WTC11 (cell line): ENCODE measurements around the gene SMARCE1.

Experiments used
- GRHL2 ChIP-seq: fragments of 250-450 bp; sonication (Bioruptor Pico); IDR thresholded peaks from 2 replicates; pipeline ENCODE4 v1.8.0; 2022; ENCODE audit warnings: mild to moderate bottlenecking, moderate library complexity; ENCODE audit not compliant: insufficient replicate concordance, severe bottlenecking
- JUN ChIP-seq: sonication (generic); formaldehyde crosslinking; IDR thresholded peaks from 2 replicates; pipeline ENCODE4 v1.8.0; 2023; ENCODE audit warnings: mild to moderate bottlenecking, missing genetic modification reagents
- NFYB ChIP-seq: sonication (generic); formaldehyde crosslinking; conservative IDR thresholded peaks from 2 replicates; pipeline ENCODE4 v1.8.0; 2022; ENCODE audit warnings: low read depth, missing genetic modification reagents
- NR1H2 ChIP-seq: sonication (generic); formaldehyde crosslinking; IDR thresholded peaks from 2 replicates; pipeline ENCODE4 v1.9.0; 2021; ENCODE audit warnings: mild to moderate bottlenecking, moderate library complexity, missing genetic modification reagents
- TCF7 ChIP-seq: sonication (generic); formaldehyde crosslinking; IDR thresholded peaks from 2 replicates; pipeline ENCODE4 v1.8.0; 2022; ENCODE audit warnings: mild to moderate bottlenecking, low read depth, missing genetic modification reagents, moderate library complexity
- TF ChIP-seq, protein P1 (sequence below): sonication (generic); formaldehyde crosslinking; IDR thresholded peaks from 2 replicates; pipeline ENCODE4 v1.8.0; 2022; ENCODE audit warnings: mild to moderate bottlenecking, missing genetic modification reagents
- TF ChIP-seq, protein P2 (sequence below): sonication (generic); formaldehyde crosslinking; IDR thresholded peaks from 2 replicates; pipeline ENCODE4 v1.8.0; 2023; ENCODE audit warnings: missing genetic modification reagents
- TF ChIP-seq, protein P3 (sequence below): fragments of 200-600 bp; IDR thresholded peaks from 2 replicates; pipeline ENCODE4 v1.8.0; 2022; ENCODE audit warnings: antibody characterized with exemption
- TF ChIP-seq, protein P4 (sequence below): sonication (generic); formaldehyde crosslinking; IDR thresholded peaks from 2 replicates; pipeline ENCODE4 v1.8.0; 2022; ENCODE audit warnings: missing genetic modification reagents
- TF ChIP-seq, protein P5 (sequence below): sonication (generic); formaldehyde crosslinking; IDR thresholded peaks from 2 replicates; pipeline ENCODE4 v1.8.1; 2023; ENCODE audit warnings: mild to moderate bottlenecking, missing genetic modification reagents, borderline replicate concordance

DNA sequence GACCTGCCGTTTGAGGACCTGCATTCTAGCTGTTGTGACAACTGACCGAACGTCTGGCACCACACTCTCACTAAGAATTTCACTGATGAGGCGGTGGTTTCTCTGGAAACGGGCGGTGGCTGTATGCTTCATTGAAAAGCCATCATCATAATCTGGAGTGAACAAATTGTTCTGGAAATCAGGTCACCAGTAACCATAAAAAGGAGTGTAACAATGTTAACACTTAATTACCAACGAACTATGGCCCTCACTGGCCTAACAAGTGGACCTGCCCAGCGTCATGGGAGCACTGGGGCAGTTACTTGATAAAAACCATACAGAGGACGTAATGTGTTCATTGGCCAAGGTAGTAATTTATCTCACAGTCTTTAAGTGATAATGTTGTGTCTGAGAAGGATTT lies 15.4 kb downstream of the SMARCE1 start:
- TF ChIP-seq, protein P1, sequence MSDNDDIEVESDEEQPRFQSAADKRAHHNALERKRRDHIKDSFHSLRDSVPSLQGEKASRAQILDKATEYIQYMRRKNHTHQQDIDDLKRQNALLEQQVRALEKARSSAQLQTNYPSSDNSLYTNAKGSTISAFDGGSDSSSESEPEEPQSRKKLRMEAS (CRISPR knock-in tag) = no peak
- TF ChIP-seq, protein P2, sequence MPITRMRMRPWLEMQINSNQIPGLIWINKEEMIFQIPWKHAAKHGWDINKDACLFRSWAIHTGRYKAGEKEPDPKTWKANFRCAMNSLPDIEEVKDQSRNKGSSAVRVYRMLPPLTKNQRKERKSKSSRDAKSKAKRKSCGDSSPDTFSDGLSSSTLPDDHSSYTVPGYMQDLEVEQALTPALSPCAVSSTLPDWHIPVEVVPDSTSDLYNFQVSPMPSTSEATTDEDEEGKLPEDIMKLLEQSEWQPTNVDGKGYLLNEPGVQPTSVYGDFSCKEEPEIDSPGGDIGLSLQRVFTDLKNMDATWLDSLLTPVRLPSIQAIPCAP (CRISPR knock-in tag) = no peak
- TF ChIP-seq NFYB (CRISPR knock-in tag) = no peak
- TF ChIP-seq TCF7 (CRISPR knock-in tag) = no peak
- TF ChIP-seq GRHL2 (CRISPR knock-in tag) = no peak
- TF ChIP-seq, protein P3, sequence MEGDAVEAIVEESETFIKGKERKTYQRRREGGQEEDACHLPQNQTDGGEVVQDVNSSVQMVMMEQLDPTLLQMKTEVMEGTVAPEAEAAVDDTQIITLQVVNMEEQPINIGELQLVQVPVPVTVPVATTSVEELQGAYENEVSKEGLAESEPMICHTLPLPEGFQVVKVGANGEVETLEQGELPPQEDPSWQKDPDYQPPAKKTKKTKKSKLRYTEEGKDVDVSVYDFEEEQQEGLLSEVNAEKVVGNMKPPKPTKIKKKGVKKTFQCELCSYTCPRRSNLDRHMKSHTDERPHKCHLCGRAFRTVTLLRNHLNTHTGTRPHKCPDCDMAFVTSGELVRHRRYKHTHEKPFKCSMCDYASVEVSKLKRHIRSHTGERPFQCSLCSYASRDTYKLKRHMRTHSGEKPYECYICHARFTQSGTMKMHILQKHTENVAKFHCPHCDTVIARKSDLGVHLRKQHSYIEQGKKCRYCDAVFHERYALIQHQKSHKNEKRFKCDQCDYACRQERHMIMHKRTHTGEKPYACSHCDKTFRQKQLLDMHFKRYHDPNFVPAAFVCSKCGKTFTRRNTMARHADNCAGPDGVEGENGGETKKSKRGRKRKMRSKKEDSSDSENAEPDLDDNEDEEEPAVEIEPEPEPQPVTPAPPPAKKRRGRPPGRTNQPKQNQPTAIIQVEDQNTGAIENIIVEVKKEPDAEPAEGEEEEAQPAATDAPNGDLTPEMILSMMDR = no peak
- TF ChIP-seq, protein P4, sequence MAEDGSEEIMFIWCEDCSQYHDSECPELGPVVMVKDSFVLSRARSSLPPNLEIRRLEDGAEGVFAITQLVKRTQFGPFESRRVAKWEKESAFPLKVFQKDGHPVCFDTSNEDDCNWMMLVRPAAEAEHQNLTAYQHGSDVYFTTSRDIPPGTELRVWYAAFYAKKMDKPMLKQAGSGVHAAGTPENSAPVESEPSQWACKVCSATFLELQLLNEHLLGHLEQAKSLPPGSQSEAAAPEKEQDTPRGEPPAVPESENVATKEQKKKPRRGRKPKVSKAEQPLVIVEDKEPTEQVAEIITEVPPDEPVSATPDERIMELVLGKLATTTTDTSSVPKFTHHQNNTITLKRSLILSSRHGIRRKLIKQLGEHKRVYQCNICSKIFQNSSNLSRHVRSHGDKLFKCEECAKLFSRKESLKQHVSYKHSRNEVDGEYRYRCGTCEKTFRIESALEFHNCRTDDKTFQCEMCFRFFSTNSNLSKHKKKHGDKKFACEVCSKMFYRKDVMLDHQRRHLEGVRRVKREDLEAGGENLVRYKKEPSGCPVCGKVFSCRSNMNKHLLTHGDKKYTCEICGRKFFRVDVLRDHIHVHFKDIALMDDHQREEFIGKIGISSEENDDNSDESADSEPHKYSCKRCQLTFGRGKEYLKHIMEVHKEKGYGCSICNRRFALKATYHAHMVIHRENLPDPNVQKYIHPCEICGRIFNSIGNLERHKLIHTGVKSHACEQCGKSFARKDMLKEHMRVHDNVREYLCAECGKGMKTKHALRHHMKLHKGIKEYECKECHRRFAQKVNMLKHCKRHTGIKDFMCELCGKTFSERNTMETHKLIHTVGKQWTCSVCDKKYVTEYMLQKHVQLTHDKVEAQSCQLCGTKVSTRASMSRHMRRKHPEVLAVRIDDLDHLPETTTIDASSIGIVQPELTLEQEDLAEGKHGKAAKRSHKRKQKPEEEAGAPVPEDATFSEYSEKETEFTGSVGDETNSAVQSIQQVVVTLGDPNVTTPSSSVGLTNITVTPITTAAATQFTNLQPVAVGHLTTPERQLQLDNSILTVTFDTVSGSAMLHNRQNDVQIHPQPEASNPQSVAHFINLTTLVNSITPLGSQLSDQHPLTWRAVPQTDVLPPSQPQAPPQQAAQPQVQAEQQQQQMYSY (CRISPR knock-in tag) = no peak
- TF ChIP-seq NR1H2 (CRISPR knock-in tag) = no peak
- TF ChIP-seq, protein P5, sequence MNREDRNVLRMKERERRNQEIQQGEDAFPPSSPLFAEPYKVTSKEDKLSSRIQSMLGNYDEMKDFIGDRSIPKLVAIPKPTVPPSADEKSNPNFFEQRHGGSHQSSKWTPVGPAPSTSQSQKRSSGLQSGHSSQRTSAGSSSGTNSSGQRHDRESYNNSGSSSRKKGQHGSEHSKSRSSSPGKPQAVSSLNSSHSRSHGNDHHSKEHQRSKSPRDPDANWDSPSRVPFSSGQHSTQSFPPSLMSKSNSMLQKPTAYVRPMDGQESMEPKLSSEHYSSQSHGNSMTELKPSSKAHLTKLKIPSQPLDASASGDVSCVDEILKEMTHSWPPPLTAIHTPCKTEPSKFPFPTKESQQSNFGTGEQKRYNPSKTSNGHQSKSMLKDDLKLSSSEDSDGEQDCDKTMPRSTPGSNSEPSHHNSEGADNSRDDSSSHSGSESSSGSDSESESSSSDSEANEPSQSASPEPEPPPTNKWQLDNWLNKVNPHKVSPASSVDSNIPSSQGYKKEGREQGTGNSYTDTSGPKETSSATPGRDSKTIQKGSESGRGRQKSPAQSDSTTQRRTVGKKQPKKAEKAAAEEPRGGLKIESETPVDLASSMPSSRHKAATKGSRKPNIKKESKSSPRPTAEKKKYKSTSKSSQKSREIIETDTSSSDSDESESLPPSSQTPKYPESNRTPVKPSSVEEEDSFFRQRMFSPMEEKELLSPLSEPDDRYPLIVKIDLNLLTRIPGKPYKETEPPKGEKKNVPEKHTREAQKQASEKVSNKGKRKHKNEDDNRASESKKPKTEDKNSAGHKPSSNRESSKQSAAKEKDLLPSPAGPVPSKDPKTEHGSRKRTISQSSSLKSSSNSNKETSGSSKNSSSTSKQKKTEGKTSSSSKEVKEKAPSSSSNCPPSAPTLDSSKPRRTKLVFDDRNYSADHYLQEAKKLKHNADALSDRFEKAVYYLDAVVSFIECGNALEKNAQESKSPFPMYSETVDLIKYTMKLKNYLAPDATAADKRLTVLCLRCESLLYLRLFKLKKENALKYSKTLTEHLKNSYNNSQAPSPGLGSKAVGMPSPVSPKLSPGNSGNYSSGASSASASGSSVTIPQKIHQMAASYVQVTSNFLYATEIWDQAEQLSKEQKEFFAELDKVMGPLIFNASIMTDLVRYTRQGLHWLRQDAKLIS (CRISPR knock-in tag) = no peak
- no peak for TF ChIP-seq JUN (CRISPR knock-in tag)
